ENCODE data around the gene TRUB1. TPM values are rescaled to one million over a fixed set of nuclear protein-coding genes. Genes with fewer than 3 reads are reported as not detected.
"Not testable (repeated sequence)": the region's sequence is repeated elsewhere in the genome, so short reads cannot be mapped to it uniquely, and the experiment has no call there.

Gene TRUB1
- total and polyA plus RNA-seq, 2 donors (not counting 3 experiments of a cell fraction or from before 2014, with no cell fraction given): 4.6 to 16.7 TPM

DNA sequence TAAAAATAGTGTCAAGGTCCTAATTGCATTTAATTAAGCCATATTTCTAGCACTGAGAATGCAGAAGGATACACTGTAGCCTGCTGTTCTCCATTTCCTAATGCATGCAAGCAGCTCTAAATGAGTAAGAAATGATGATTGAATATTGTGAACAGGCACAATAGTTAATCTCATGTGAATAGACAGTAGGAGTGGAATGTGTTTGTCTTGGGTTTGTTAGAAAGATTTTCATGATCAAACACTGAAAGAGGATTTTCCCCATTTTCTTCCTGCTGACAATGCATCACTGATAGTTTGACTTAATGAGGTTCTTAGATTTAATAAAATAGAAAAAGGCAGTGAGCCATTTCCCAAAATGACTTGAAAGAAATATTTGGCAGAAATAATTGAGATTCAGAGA, 43.1 kb upstream of the TRUB1 start:
- Histone ChIP-seq H4K20me1 (replicated peaks; ENCODE audit: control insufficient read depth, extremely low read depth, insufficient read depth, low read length) (no peaks in the 10 kb centered on the region), H3K9me3 (replicated peaks; ENCODE audit: control insufficient read depth, insufficient read depth, low read length) (no peaks in the 10 kb centered on the region), H3K79me2 (ENCODE audit: control insufficient read depth, insufficient read depth, low read length) (no peaks in the 10 kb centered on the region)

DNA sequence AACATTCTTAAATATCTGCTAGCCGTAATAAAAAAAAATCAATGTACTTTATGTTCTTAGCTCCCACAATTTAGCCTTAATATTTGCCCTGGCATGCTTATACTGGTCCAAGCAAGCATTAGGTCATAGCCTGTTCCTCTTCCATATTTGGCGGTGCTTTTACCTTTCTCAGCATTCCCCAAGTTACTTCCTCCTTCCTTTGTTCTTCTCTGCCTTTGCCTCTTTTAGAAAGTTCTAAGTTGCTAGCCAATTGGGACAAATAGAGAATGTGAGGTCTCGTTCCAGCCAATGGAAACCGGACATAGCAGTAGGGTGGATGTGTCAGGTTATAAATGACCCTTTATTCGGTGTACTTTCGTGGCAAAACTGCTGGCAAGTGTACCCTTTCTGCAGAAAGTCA, 41.0 kb upstream of the TRUB1 start:
- FAIRE-seq; H3K4me3 ChIP-seq (replicated peaks in 1 of 3; ENCODE audit: insufficient read depth in 1 of 3, low read depth in 1 of 3, low read length in 3 of 3); H3K79me2 ChIP-seq (ENCODE audit: control insufficient read depth, insufficient read depth, low read length); H3K27ac ChIP-seq (ENCODE audit: insufficient read depth, low read depth, low read length); DNase-seq (ENCODE audit: low read depth, low spot score); H3K4me1 ChIP-seq (ENCODE audit: control insufficient read depth, extremely low read depth, insufficient read depth, low read length); H3K4me2 ChIP-seq (ENCODE audit: insufficient read depth, low read length); CTCF ChIA-PET; H2AFZ ChIP-seq (ENCODE audit: low read depth, low read length); H3K9ac ChIP-seq (replicated peaks; ENCODE audit: extremely low read depth, insufficient read depth, low read length); H4K20me1 ChIP-seq (replicated peaks; ENCODE audit: control insufficient read depth, extremely low read depth, insufficient read depth, low read length); H3K27me3 ChIP-seq (ENCODE audit: control insufficient read depth in 2 of 2, insufficient read depth in 2 of 2, low read length in 2 of 2); intact Hi-C loops (cut with micrococcal nuclease); H3K9me1 ChIP-seq (replicated peaks; ENCODE audit: control insufficient read depth, extremely low read depth, insufficient read depth, low read length); BruUV-seq (replicated peaks); POLR2A ChIA-PET; H3K9me3 ChIP-seq (replicated peaks; ENCODE audit: control insufficient read depth, insufficient read depth, low read length); dilution Hi-C loops (cut with MboI; ENCODE audit: extremely low pct_ligation_motif_present, low sequenced_read_pairs); H3K36me3 ChIP-seq (ENCODE audit: control insufficient read depth in 2 of 2, extremely low read depth in 1 of 2, insufficient read depth in 2 of 2, low read length in 2 of 2): not testable (repeated sequence)

More for the DNA sequence above, 43.1 kb upstream of the TRUB1 start:
- CTCF ChIA-PET: no interaction called here
- H3K36me3 ChIP-seq (ENCODE audit: control insufficient read depth in 2 of 2, extremely low read depth in 1 of 2, insufficient read depth in 2 of 2, low read length in 2 of 2): no peaks in the 10 kb centered on the region
- no peak overlapping the region for H3K9ac ChIP-seq (replicated peaks; ENCODE audit: extremely low read depth, insufficient read depth, low read length)
- H3K9me1 ChIP-seq (replicated peaks; ENCODE audit: control insufficient read depth, extremely low read depth, insufficient read depth, low read length): no peaks in the 10 kb centered on the region
- intact Hi-C loops (cut with micrococcal nuclease): no loop called here
- POLR2A ChIA-PET: no interaction called here
- no peak overlapping the region for H3K4me3 ChIP-seq (replicated peaks in 1 of 3; ENCODE audit: insufficient read depth in 1 of 3, low read depth in 1 of 3, low read length in 3 of 3)
- BruUV-seq (replicated peaks): no TSS peak
- no peak for DNase-seq (ENCODE audit: low read depth, low spot score)
- dilution Hi-C loops (cut with MboI; ENCODE audit: extremely low pct_ligation_motif_present, low sequenced_read_pairs): no loop called here
- H3K27me3 ChIP-seq (ENCODE audit: control insufficient read depth in 2 of 2, insufficient read depth in 2 of 2, low read length in 2 of 2): peaks cover 0 to 3% of the 10 kb centered on the region in 2 experiments
- no peak overlapping the region for H3K4me2 ChIP-seq (ENCODE audit: insufficient read depth, low read length)
- no peak overlapping the region for H2AFZ ChIP-seq (ENCODE audit: low read depth, low read length)
- H3K27ac ChIP-seq (ENCODE audit: insufficient read depth, low read depth, low read length): no peak overlapping the region
- no peak for FAIRE-seq
- TF ChIP-seq POLR2AphosphoS5 (IDR thresholded peaks at IDR 0.05; ENCODE audit: insufficient read depth, low read depth, low read length) (no peak), POLR2A (IDR thresholded peaks at IDR 0.05; ENCODE audit: low read depth, low read length) (no peak), FOS (IDR thresholded peaks at IDR 0.05; ENCODE audit: borderline replicate concordance, insufficient read depth, low read length) (no peak), MYC (IDR thresholded peaks at IDR 0.05; ENCODE audit: low read depth, low read length) (no peak), JUN (IDR thresholded peaks at IDR 0.05; ENCODE audit: borderline replicate concordance, insufficient read depth, insufficient read length, low read depth) (no peak), EZH2 (IDR thresholded peaks at IDR 0.05; ENCODE audit: borderline replicate concordance, low read depth, low read length, severe bottlenecking) (no peak), GATA2 (IDR thresholded peaks at IDR 0.05; ENCODE audit: insufficient read depth, insufficient read length, low read depth, low read length) (no peak)
- TF ChIP-seq, protein P1, sequence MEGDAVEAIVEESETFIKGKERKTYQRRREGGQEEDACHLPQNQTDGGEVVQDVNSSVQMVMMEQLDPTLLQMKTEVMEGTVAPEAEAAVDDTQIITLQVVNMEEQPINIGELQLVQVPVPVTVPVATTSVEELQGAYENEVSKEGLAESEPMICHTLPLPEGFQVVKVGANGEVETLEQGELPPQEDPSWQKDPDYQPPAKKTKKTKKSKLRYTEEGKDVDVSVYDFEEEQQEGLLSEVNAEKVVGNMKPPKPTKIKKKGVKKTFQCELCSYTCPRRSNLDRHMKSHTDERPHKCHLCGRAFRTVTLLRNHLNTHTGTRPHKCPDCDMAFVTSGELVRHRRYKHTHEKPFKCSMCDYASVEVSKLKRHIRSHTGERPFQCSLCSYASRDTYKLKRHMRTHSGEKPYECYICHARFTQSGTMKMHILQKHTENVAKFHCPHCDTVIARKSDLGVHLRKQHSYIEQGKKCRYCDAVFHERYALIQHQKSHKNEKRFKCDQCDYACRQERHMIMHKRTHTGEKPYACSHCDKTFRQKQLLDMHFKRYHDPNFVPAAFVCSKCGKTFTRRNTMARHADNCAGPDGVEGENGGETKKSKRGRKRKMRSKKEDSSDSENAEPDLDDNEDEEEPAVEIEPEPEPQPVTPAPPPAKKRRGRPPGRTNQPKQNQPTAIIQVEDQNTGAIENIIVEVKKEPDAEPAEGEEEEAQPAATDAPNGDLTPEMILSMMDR (IDR thresholded peaks at IDR 0.05; ENCODE audit: extremely low read depth in 1 of 2, insufficient read depth in 1 of 2, low read depth in 1 of 2, low read length in 2 of 2): no peak
- TF ChIP-seq, protein P2, sequence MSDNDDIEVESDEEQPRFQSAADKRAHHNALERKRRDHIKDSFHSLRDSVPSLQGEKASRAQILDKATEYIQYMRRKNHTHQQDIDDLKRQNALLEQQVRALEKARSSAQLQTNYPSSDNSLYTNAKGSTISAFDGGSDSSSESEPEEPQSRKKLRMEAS (IDR thresholded peaks at IDR 0.05; ENCODE audit: insufficient read depth, insufficient read length): no peak
- H3K4me1 ChIP-seq (ENCODE audit: control insufficient read depth, extremely low read depth, insufficient read depth, low read length): no peaks in the 10 kb centered on the region
